ENCODE measurements around the gene FEM1C. TPM values are rescaled to one million over a fixed set of nuclear protein-coding genes. Genes with fewer than 3 reads are reported as not detected.

The FEM1C gene
- total RNA-seq: 25.7 and 29.3 TPM in 2 replicates

GRCh38 chr5:115544436-115545350, at the start of gene FEM1C:
Gene FEM1C, minus strand, starts transcription at chr5:115544775. Its CDS starts 1,282 bp downstream, at chr5:115543493.

Small RNAs within 50 kb of the gene (small RNA-seq; reads per million reads assigned to genes)
- not detected for gene AC008628.1
- not detected for gene AC008628.2

Other genes with a start within 250 kb of the FEM1C start
- 7.2 and 7.3 TPM in 2 replicates for gene CCDC112, start 248.1 kb downstream of the FEM1C start, total RNA-seq
- 6.1 and 6.2 TPM in 2 replicates for gene TICAM2, start 57.7 kb upstream of the FEM1C start, total RNA-seq
- gene TMED7, start 81.3 kb upstream of the FEM1C start, total RNA-seq: 90.4 and 126 TPM in 2 replicates

Measured in subcutaneous preadipocyte (primary cell).